Measurements from ENCODE around the gene ZNF326.

- TF ChIP-seq MAX (IDR thresholded peaks at IDR 0.05) = no peak
- no peak for TF ChIP-seq FOXM1 (IDR thresholded peaks at IDR 0.05; ENCODE audit: borderline replicate concordance, low read depth)
- TF ChIP-seq EP300 (IDR thresholded peaks at IDR 0.05; ENCODE audit: borderline replicate concordance) = no peak
- TF ChIP-seq REST (IDR thresholded peaks at IDR 0.05; ENCODE audit: low read depth) = no peak
- no peak for TF ChIP-seq NFIC (IDR thresholded peaks at IDR 0.05)
Measured at GRCh38 chr1:89989799-89990198, 5.1 kb upstream of the ZNF326 start.
